Stimulated activated naive CD8-positive, alpha-beta T cell treated with anti-CD3 and anti-CD28 coated beads, Interleukin-15, amount 100 ng/mL, for 72 hours (primary cell): ENCODE results near the gene NEK1.
"Not testable (repeated sequence)": the region's sequence is repeated elsewhere in the genome, so short reads cannot be mapped to it uniquely, and the experiment has no call there.

Experiments used
- ATAC-seq: fragments of 150-1000 bp; cut with Tn5 transposase; 2 replicates; pipeline ENCODE4 v1.10.0; 2021; ENCODE audit warnings: mild to moderate bottlenecking, moderate library complexity
- DNase-seq, 2 donors: peaks; one replicate each; pipeline ENCODE4 v3.0.0; 2021 to 2022
- H3K27ac Mint-ChIP-seq, 2 donors: one replicate each; pipeline ENCODE4 v1.8.0; 2022; ENCODE audit warnings: mild to moderate bottlenecking in 2 of 2, mixed read lengths in 2 of 2, moderate library complexity in 2 of 2
- H3K27me3 Mint-ChIP-seq: one replicate; pipeline ENCODE4 v1.8.0; 2022; ENCODE audit warnings: mixed read lengths
- H3K4me1 Mint-ChIP-seq: one replicate; pipeline ENCODE4 v1.8.0; 2022; ENCODE audit warnings: mild to moderate bottlenecking, mixed read lengths
- H3K4me3 Mint-ChIP-seq, 2 donors: one replicate each; pipeline ENCODE4 v1.8.0; 2022; ENCODE audit warnings: mild to moderate bottlenecking in 2 of 2, mixed read lengths in 2 of 2, moderate library complexity in 1 of 2
- H3K9me3 Mint-ChIP-seq, 2 donors: one replicate each; pipeline ENCODE4 v1.8.0; 2022; ENCODE audit warnings: mixed read lengths in 2 of 2

NEK1 gene

DNA sequence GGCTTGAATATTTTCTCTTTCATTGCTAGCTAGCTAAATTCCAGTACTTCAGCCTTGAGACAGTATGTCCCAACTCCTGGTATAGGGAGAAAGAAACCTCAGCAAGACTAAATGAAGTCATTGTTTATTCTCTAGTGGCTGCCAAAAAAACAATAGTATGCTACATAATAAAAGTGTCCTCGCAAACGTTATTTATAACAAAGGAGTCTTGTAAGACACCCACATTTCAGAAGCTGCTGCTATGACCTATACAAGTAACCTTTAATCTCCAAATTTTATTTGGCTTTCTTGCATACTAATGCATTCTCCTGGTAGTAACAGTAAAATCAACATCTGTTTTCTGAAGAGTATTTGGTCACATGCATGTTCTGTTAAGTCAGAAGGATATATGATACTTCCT, 28.8 kb downstream of the NEK1 start:
- Mint-ChIP-seq H3K27me3 (no peaks in the 10 kb centered on the region), H3K4me1 (peaks cover 8% of the 10 kb centered on the region), H3K27ac (peak overlapping the region in 1 of 2 donors; percentile 19), H3K9me3 (no peaks in the 10 kb centered on the region), H3K4me3 (no peak overlapping the region)
- ATAC-seq (no peak), DNase-seq (no peak)

DNA sequence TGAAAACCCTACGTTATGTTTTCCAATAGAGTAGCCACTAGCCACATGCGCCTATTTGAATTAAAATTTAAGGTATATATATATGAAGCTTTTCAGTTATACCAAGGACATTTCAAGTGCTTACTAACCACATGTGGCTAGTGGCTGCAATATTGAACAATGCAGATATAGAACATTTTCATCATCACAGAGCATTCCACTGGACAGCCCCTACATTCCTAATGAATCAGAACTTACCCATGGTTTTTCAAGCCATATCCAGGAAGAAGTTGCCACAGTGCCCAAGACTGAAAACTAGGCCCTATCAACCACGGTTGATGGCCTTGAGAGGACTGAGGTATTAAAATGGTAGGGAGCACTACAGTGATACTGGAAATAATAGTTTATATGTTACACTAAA, 29.7 kb downstream of the NEK1 start:
- no peak for DNase-seq
- Mint-ChIP-seq H3K4me3 (no peak overlapping the region), H3K27me3 (no peaks in the 10 kb centered on the region), H3K9me3 (no peaks in the 10 kb centered on the region), H3K27ac (peak overlapping the region in 1 of 2 donors; percentile 58), H3K4me1 (peaks cover 8% of the 10 kb centered on the region)
- no peak for ATAC-seq

DNA sequence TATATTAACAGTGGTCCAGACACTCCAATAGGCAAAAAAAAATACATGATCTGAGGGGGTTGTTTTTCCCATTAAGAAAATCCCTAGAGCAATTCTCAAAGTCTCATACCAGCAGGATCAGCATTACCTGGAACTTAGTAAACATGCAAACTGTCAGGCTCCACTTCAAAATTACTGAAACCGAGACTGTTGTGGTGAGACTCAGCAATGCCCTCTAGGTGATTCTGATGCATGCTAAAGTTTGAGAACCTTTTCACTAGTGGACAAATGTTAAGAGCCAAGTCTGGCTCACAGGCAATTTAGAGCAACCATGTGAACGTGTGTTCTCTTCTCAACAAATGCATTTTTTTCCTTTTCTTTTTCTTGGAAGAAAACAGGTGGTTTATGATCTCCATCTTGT, 30.2 kb downstream of the NEK1 start:
- no peak overlapping the region for H3K4me3 Mint-ChIP-seq
- no peaks in the 10 kb centered on the region for H3K27me3 Mint-ChIP-seq
- ATAC-seq, result no peak
- DNase-seq, result no peak
- H3K27ac Mint-ChIP-seq, result peak overlapping the region in 1 of 2 donors; percentile 58
- no peaks in the 10 kb centered on the region for H3K9me3 Mint-ChIP-seq
- peaks cover 8% of the 10 kb centered on the region for H3K4me1 Mint-ChIP-seq

DNA sequence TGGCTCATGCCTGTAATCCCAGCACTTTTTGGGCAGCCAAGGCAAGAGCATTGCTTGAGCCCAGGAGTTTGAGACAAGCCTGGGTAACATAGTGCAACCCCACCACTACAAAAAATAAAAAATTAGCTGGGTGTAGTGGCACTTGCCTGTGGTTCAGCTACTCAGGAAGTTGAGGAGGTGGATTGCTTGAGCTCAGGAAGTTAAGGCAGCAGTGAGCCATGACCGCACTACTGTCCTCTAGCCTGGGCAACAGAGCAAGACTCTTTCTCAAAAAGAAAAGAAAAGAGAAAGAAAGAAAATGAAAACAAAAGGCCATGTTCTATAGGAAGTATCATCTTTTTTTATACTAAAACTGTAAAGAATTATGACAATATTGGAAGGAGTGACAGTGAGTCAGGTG, 38.5 kb downstream of the NEK1 start:
- H3K4me1 Mint-ChIP-seq, result peaks cover 6% of the 10 kb centered on the region
- H3K27ac Mint-ChIP-seq, result no peak overlapping the region
- no peak overlapping the region for H3K4me3 Mint-ChIP-seq
- DNase-seq, result no peak
- H3K9me3 Mint-ChIP-seq, result no peaks in the 10 kb centered on the region
- H3K27me3 Mint-ChIP-seq, result no peaks in the 10 kb centered on the region
- no peak for ATAC-seq

DNA sequence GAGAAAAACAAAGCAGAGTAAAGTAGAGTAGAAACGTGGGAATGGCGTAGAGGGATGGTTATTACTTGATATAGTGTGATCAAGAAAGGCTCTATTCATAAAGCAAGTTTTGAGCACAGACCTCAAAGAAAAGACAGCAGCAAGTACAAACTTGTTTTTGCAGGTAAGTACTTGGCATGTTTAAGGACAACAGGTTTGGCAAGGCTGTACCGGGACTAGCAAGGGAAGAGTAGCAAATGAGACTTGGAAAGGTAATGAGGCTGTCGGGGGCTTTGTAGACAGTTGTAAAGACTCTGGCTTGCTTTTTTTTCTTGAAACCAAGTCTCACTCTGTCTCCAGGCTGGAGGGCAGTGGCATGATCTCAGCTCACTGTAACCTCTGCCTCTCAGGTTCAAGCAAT, 40.9 kb downstream of the NEK1 start:
- H3K27me3 Mint-ChIP-seq, result no peaks in the 10 kb centered on the region
- H3K4me1 Mint-ChIP-seq, result peaks cover 9% of the 10 kb centered on the region
- H3K9me3 Mint-ChIP-seq, result no peaks in the 10 kb centered on the region
- no peak overlapping the region for H3K27ac Mint-ChIP-seq
- ATAC-seq, result no peak
- DNase-seq, result no peak
- no peak overlapping the region for H3K4me3 Mint-ChIP-seq

DNA sequence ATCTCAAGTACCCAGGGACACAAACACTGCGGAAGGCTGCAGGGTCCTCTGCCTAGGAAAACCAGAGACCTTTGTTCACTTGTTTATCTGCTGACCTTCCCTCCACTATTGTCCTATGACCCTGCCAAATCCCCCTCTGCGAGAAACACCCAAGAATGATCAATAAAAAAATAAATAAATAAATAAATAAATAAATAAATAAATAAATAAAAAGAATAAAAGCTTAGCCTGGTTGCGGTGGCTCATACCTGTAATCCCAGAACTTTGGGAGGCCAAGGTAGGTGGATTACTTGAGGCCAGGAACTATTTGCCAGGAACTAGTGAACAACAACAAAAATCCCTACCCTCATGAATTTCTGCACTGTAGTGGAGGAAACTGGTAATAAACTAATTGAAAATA, 41.4 kb downstream of the NEK1 start:
- H3K27ac Mint-ChIP-seq, ATAC-seq, H3K4me3 Mint-ChIP-seq, H3K9me3 Mint-ChIP-seq, DNase-seq, H3K27me3 Mint-ChIP-seq: not testable (repeated sequence)
- peaks cover 11% of the 10 kb centered on the region for H3K4me1 Mint-ChIP-seq

DNA sequence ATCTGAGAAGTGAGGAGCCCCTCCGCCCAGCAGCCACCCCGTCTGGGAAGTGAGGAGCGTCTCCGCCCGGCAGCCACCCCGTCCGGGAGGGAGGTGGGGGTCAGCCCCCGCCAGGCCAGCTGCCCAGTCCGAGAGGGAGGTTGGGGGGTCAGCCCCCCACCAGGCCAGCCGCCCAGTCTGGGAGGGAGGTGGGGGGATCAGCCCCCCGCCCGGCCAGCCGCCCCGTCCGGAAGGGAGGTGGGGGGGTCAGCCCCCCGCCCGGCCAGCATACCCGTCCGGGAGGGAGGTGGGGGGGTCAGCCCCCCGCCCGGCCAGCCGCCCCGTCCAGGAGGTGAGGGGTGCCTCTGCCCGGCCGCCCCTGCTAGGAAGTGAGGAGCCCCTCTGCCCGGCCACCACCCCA, 42.1 kb downstream of the NEK1 start:
- not testable (repeated sequence) for H3K27me3 Mint-ChIP-seq, DNase-seq, ATAC-seq, H3K4me3 Mint-ChIP-seq, H3K27ac Mint-ChIP-seq, H3K9me3 Mint-ChIP-seq
- H3K4me1 Mint-ChIP-seq, result peaks cover 17% of the 10 kb centered on the region

DNA sequence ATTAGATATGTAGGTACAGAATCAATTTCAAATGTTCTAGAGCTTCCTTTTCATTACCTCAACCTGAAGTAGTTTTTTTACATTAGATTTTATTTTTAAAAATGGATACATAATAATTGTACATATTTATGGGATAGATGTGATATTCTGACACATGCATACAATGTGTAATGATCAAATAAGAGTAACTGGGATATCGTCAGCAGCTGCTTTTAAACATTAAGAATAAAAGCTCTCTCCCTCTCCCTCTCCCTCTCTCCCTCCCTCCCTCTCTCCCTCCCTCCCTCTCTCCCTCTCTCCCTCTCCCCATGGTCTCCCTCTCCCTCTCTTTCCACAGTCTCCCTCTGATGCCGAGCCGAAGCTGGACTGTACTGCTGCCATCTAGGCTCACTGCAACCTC, 43.2 kb downstream of the NEK1 start:
- ATAC-seq, H3K9me3 Mint-ChIP-seq, DNase-seq, H3K27ac Mint-ChIP-seq, H3K27me3 Mint-ChIP-seq, H3K4me3 Mint-ChIP-seq: not testable (repeated sequence)
- peaks cover 17% of the 10 kb centered on the region for H3K4me1 Mint-ChIP-seq

DNA sequence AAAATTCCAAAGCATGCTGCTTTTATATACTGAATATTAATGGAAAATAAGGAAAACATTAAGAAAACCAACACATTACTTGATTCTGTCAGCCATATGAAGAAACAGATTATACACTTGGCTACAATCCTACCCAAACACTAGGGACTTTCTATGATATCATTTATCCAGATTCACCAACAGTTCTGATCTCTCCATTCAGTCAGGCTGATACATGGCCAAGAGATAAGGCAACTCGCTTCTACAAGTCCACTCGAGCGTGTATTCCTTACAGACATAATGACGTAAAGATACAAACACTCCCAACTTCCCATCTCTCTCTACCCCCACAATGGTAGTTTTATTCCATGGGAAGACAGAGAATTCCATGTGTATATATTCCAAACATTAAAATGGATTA, 44.5 kb downstream of the NEK1 start:
- DNase-seq, result no peak
- Mint-ChIP-seq H3K27me3 (no peaks in the 10 kb centered on the region), H3K4me1 (peaks cover 11% of the 10 kb centered on the region), H3K4me3 (no peak overlapping the region), H3K9me3 (no peaks in the 10 kb centered on the region), H3K27ac (no peak overlapping the region)
- ATAC-seq, result no peak

DNA sequence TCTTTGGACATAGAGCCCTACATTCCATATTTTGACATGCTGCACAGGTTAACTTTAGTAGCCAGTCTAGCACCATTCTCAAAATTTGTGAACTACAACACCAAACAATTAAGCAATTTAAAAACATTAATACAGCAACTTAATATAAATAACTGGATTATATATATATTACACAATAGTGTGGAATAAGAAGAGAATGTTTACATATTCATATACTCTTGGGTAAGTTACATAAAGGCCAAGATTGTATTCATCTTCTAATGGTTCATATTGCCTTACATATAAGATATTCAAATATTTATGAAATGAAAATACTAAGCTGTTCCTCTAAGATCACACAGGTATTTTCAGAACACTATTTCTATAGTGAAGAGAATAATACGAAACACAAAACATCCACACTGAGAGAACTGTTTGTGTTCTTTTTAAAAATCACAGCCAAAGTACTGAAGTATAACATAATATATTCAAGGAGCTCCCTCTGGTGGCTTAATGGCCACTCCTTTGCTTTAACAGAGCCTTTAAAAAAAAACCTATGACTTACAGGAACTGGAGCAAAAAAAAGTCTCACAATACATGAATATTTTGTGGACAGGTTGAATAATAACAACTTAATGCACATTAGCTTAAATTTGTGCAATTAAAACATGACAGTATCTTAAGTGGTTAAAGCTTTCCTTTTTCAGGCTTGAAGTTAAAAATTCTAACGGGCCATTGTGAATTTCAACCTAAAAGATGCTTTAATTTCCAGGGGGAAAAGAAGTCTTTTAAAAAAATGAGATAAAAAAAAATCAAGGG, 46.2 kb downstream of the NEK1 start:
- Mint-ChIP-seq H3K27ac (peak overlapping the region; percentile 80 to 97), H3K9me3 (no peaks in the 10 kb centered on the region), H3K4me1 (peaks cover 11% of the 10 kb centered on the region), H3K27me3 (no peaks in the 10 kb centered on the region), H3K4me3 (no peak overlapping the region)
- ATAC-seq, result peak; percentile 60
- no peak for DNase-seq

DNA sequence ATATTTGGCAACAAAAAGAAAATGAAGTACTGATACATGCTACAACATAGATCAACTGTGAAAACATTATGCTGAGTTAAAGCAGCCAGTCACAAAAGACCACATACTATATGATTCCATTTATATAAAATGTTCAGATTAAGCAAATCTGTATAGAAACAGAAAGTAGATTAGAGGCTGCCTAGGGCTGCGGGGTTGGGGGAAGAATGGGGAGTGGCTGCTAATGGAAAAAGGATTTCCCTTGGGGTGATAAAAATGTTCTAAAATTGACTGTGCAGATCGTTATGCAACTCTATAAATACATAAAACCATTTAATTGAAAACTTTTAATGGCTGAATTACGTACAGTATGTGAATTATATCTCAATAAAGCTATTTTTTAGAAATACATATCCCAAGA, 46.8 kb downstream of the NEK1 start:
- no peak overlapping the region for H3K4me3 Mint-ChIP-seq
- H3K27ac Mint-ChIP-seq, result peak overlapping the region in 1 of 2 donors; percentile 43
- ATAC-seq (no peak), DNase-seq (no peak)
- H3K4me1 Mint-ChIP-seq, result peaks cover 11% of the 10 kb centered on the region
- H3K9me3 Mint-ChIP-seq, result no peaks in the 10 kb centered on the region
- H3K27me3 Mint-ChIP-seq, result no peaks in the 10 kb centered on the region

DNA sequence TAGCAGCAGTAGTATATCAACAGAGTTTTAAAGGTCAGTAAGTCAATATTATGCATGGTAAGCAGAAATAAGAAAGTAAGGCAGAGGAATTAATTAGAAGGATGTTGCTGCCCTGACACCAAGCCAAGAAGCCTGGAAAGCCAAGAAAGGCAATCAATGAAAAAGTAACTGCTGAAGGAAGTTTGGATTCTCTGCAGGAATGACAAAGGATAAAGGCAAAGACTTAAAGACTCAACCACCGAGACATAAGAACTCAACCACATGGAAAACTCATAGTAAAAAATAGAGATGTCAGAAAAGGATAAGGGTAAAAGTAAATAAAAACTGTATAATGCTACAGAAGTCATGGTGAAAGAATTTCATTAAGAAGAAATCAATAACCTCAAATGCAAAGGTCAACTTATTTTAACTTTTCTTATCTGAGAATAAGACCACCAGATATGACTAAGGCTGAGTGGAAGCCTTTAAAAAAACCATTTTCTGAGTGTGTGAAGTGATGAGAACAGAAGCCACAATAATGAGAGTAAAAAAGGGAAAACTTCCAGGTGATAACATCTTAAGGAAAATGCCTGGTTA, 55.2 kb downstream of the NEK1 start:
- no peak overlapping the region for H3K4me3 Mint-ChIP-seq
- no peak overlapping the region for H3K27ac Mint-ChIP-seq
- H3K9me3 Mint-ChIP-seq, result peaks cover 0 to 3% of the 10 kb centered on the region in 2 donors
- ATAC-seq (no peak), DNase-seq (no peak)
- no peaks in the 10 kb centered on the region for H3K4me1 Mint-ChIP-seq
- H3K27me3 Mint-ChIP-seq, result no peaks in the 10 kb centered on the region

DNA sequence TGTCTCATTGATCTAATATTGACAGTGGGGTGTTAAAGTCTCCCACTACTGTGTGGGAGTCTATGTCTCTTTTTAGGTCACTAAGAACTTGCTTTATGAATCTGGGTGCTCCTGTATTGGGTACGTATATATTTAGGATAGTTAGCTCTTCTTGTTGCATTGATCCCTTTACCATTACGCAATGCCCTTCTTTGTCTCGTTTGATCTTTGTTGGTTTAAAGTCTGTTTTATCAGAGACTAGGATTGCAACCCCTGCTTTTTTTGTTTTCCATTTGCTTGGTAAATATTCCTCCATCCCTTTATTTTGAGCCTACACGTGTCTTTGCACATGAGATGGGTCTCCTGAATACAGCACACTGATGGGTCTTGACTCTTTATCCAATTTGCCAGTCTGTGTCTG, 65.8 kb downstream of the NEK1 start:
- not testable (repeated sequence) for H3K27ac Mint-ChIP-seq, H3K4me3 Mint-ChIP-seq, ATAC-seq, DNase-seq, H3K4me1 Mint-ChIP-seq, H3K27me3 Mint-ChIP-seq
- H3K9me3 Mint-ChIP-seq, result peaks cover 40 to 62% of the 10 kb centered on the region in 2 donors

DNA sequence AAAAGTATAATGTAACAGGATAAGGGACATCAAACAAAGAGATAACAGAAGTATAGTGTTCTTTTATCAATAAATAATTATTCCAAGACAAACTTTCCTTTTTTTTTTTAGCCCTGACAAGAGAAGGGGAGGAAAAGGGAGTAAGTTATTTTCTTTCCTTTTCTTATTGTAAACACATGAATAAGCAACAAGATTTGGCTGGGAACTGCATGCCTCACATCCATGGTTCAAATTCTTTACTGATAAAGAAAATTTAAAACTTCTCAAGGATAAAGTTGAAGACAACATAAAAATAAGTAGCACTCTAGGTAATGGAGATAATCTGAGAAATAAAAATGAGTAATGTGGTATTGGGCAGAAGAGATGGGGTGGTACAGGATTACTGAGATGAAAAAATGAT, 71.6 kb downstream of the NEK1 start:
- ATAC-seq (no peak), DNase-seq (no peak)
- no peaks in the 10 kb centered on the region for H3K27me3 Mint-ChIP-seq
- H3K27ac Mint-ChIP-seq, result no peak overlapping the region
- no peaks in the 10 kb centered on the region for H3K4me1 Mint-ChIP-seq
- no peak overlapping the region for H3K4me3 Mint-ChIP-seq
- peaks cover 22 to 30% of the 10 kb centered on the region in 2 donors for H3K9me3 Mint-ChIP-seq

DNA sequence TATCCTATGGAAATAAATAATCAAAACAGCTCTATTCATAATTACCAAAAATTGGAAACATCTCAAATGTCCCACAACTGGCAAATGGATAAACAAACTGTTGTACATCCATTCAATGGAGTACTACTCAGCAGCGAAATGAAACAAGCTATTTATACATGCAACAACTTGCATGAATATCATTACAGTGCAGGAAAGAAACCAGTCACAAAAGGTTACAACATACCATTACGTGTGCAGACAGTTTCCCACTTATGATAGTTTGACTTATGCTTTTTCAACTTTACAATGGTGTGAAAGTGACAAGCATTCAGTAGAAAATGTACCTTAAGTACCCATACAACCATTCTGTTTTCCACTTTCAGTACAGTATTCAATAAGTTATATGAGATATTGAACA, 82.3 kb downstream of the NEK1 start:
- peaks cover 0 to 5% of the 10 kb centered on the region in 2 donors for H3K9me3 Mint-ChIP-seq
- H3K27ac Mint-ChIP-seq, result no peak overlapping the region
- no peak overlapping the region for H3K4me3 Mint-ChIP-seq
- H3K4me1 Mint-ChIP-seq, result no peaks in the 10 kb centered on the region
- ATAC-seq (no peak), DNase-seq (no peak)
- H3K27me3 Mint-ChIP-seq, result no peaks in the 10 kb centered on the region

DNA sequence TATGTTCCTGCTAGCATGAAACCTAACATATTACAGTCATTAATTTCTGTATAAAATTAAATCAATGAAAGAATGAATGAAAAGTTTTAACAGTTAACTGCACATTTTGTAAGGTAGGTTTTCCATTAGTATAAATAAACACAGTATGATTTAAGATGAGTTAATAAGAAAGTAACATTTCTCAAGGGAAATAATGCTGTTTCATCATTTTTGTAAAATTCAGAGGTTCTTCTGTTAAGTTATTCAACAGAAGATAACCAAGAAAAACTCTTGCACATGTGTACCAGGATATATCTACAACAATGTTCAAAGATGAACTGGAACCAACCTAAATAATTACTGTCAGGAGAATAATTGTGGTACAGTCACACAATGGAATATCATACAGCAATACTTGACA, 88.6 kb downstream of the NEK1 start:
- no peaks in the 10 kb centered on the region for H3K4me1 Mint-ChIP-seq
- peaks cover 7 to 9% of the 10 kb centered on the region in 2 donors for H3K9me3 Mint-ChIP-seq
- DNase-seq (no peak), ATAC-seq (no peak)
- no peak overlapping the region for H3K27ac Mint-ChIP-seq
- no peak overlapping the region for H3K4me3 Mint-ChIP-seq
- H3K27me3 Mint-ChIP-seq, result no peaks in the 10 kb centered on the region

DNA sequence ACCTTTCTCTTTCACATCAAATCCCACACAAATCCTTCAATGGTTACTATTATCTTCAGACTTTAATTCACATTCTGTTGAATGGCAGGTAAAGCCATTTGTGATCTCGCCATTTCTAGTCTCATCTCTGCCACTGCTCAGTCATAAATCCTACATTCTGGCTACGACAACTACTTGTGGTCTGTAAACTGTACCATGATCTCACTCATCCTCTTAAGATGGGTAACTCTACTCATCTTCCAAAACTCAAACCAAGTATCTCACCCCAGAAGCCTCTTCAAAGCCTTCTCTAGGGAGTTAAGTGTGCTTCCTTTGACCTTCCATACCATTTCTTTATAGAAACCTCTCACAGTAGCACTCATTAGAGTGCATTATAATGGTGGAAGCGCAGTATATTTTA, 101.8 kb downstream of the NEK1 start:
- no peaks in the 10 kb centered on the region for H3K27me3 Mint-ChIP-seq
- H3K27ac Mint-ChIP-seq, result no peak overlapping the region
- DNase-seq (no peak), ATAC-seq (peak; percentile 64)
- H3K4me1 Mint-ChIP-seq, result no peaks in the 10 kb centered on the region
- no peak overlapping the region for H3K4me3 Mint-ChIP-seq
- H3K9me3 Mint-ChIP-seq, result no peaks in the 10 kb centered on the region
